ENCODE results near the gene CD226.

Gene CD226

DNA sequence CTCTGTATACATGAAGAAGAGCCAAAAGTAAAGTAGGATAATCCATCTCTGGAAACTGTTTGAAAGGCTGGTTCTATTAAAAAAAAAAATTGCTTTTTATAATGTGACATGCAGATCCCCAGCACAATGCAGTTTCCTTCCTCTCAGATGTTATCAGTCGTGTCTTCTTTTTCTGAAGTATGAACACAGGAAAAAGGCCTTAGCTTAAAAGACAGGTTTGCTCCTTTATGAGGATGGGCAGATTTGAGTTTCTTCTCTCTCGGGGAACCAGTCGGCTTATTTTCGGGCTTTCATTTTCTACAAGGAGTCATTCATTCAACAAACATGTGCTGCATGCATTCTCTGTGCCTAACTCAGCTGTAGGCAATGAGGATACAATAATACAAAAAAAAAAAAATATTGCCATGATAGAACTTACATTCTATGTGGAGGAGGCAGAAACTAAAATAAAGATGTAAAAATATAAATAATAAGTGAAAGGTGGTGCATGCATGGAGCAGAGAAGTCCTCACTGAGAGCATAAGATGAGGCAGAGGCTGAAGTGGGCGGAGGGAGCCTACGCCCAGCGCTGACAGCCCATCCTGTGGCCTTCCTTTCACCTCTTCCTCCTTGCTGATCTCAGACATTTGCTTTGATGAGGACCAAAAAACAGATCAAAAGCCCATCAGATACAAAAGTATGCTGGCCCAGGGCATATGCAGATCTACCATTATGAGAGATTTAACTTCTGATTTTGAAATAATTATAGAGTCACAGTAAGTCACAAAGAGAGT lies at the start of gene CD226:
Gene CD226 (minus strand): TSS at position 513 of the 773 bp plus-strand sequence. CDS start 467 bp downstream, at position 46.
- no peak within 1 kb of the TSS for H3K9ac ChIP-seq (ENCODE audit: insufficient read length)
- H3K9me3 ChIP-seq (ENCODE audit: low read depth, low read length) = no peaks in the 10 kb centered on the region
- TF ChIP-seq FOXP2 (optimal IDR thresholded peaks at IDR 0.05; ENCODE audit: control extremely low read depth, extremely low read length, insufficient read depth) (no peak), POLR2AphosphoS5 (IDR thresholded peaks at IDR 0.05; ENCODE audit: borderline replicate concordance, low read depth, low read length) (no peak), EZH2 (IDR thresholded peaks at IDR 0.05) (no peak)
- DNase-seq (ENCODE audit: low read depth, low spot score) = no peak
- no peak within 1 kb of the TSS for H3K27ac ChIP-seq
- no peak within 1 kb of the TSS for H3K4me3 ChIP-seq
- H3K36me3 ChIP-seq (ENCODE audit: insufficient read depth, low read length) = no peaks in the 10 kb centered on the region

DNA sequence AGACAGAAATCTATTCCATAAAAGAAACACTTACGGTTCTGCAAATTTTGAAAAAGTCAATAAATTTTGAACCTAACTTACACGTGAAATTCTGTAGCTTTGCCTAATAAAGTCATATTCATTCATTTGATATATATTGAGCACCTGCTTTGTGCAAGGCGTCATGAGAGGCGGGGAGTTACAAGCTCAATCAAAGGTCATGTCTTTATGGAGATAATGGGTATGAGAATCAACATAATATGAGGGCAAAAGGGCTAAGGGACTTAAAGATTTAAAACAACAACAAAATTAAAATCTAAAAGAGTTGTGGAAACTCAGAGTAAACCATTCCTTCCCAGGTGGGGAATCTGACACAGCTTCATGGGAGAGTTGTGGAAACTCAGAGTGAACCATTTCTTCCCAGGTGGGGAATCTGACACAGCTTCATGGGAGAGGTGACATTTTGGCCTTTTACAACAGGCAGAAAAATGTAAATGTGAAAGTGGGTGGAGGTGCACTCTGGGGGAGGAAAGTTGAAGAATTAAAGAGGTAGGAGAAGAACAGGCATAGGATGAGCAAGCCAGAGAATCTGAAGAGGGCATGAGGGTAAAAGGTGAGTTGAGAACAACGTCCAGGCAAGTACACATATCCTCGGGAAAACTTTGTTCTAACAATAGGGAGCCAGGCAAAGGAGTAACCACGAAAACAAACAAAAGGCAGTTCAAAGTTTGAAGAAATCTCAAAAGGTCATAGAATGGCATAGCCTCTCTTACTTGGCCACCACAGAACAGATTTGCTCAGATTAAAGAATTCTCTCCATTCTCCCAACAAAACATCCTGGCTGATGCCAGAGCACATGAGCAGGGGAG lies 49.5 kb upstream of the CD226 start:
- Histone ChIP-seq H3K36me3 (ENCODE audit: insufficient read depth, low read length) (no peaks in the 10 kb centered on the region; the same call in 1 of the 2 replicates), H3K9me3 (ENCODE audit: low read depth, low read length) (no peaks in the 10 kb centered on the region), H3K4me3 (no peak overlapping the region), H3K27ac (no peak overlapping the region), H3K9ac (ENCODE audit: insufficient read length) (no peak overlapping the region)
- TF ChIP-seq POLR2AphosphoS5 (IDR thresholded peaks at IDR 0.05; ENCODE audit: borderline replicate concordance, low read depth, low read length) = no peak
- TF ChIP-seq FOXP2 (optimal IDR thresholded peaks at IDR 0.05; ENCODE audit: control extremely low read depth, extremely low read length, insufficient read depth) = no peak
- no peak for TF ChIP-seq EZH2 (IDR thresholded peaks at IDR 0.05)
- no peak for DNase-seq (ENCODE audit: low read depth, low spot score)

DNA sequence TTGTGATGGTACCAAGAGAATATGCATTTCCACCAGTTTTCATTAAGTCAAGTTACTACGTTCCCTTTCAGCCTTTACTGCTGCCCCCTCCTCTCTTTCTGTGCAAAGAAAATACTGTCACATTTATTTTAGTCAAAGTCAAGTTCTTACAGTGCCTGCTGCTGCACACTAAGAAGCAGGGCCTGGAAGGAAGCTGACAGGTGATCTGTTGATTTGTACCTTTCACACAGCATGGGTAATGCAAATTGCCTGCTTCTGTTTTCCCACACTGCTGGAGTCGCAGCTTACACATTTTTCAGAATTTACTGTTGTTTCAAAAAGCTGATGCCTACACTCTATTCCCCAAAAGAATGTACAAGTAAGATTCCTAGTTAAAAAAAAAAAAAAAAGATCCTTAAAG lies 48.7 kb upstream of the CD226 start:
- Histone ChIP-seq H3K9ac (ENCODE audit: insufficient read length) (no peak overlapping the region), H3K27ac (no peak overlapping the region), H3K9me3 (ENCODE audit: low read depth, low read length) (no peaks in the 10 kb centered on the region), H3K4me3 (no peak overlapping the region), H3K36me3 (ENCODE audit: insufficient read depth, low read length) (no peaks in the 10 kb centered on the region; the same call in 1 of the 2 replicates)
- no peak for DNase-seq (ENCODE audit: low read depth, low spot score)
- TF ChIP-seq POLR2AphosphoS5 (IDR thresholded peaks at IDR 0.05; ENCODE audit: borderline replicate concordance, low read depth, low read length) = no peak
- TF ChIP-seq EZH2 (IDR thresholded peaks at IDR 0.05) = no peak
- no peak for TF ChIP-seq FOXP2 (optimal IDR thresholded peaks at IDR 0.05; ENCODE audit: control extremely low read depth, extremely low read length, insufficient read depth)

GRCh38 chr18:69995774-69996173 lies 48.1 kb upstream of the CD226 start:
- TF ChIP-seq FOXP2 (optimal IDR thresholded peaks at IDR 0.05; ENCODE audit: control extremely low read depth, extremely low read length, insufficient read depth) = no peak
- no peak for TF ChIP-seq EZH2 (IDR thresholded peaks at IDR 0.05)
- TF ChIP-seq POLR2AphosphoS5 (IDR thresholded peaks at IDR 0.05; ENCODE audit: borderline replicate concordance, low read depth, low read length) = no peak
- Histone ChIP-seq H3K9ac (ENCODE audit: insufficient read length) (no peak overlapping the region), H3K36me3 (ENCODE audit: insufficient read depth, low read length) (no peaks in the 10 kb centered on the region), H3K9me3 (ENCODE audit: low read depth, low read length) (no peaks in the 10 kb centered on the region), H3K4me3 (no peak overlapping the region), H3K27ac (no peak overlapping the region)
- no peak for DNase-seq (ENCODE audit: low read depth, low spot score)

DNA sequence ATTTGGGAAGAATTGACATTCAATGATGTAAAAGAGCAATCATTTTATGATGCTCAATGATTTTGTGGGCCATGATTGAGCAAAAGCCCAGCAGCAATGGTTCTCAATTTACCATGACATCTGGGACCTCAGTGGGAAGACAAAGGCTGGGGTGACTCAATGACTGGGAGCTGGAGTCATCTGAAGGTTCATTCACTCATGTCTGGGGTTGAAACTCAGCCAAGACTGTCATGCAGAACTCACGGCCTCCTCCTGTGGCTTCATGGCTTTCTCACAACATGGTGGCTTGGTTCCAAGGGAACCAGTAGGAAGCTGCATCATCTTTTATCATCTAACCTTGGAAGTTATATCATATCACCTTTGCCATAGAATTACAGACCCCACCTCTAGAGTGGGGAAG lies 45.1 kb upstream of the CD226 start:
- no peak overlapping the region for H3K9ac ChIP-seq (ENCODE audit: insufficient read length)
- no peaks in the 10 kb centered on the region for H3K9me3 ChIP-seq (ENCODE audit: low read depth, low read length)
- no peak for DNase-seq (ENCODE audit: low read depth, low spot score)
- no peak overlapping the region for H3K4me3 ChIP-seq
- TF ChIP-seq EZH2 (IDR thresholded peaks at IDR 0.05) = no peak
- TF ChIP-seq FOXP2 (optimal IDR thresholded peaks at IDR 0.05; ENCODE audit: control extremely low read depth, extremely low read length, insufficient read depth) = no peak
- no peak for TF ChIP-seq POLR2AphosphoS5 (IDR thresholded peaks at IDR 0.05; ENCODE audit: borderline replicate concordance, low read depth, low read length)
- no peak overlapping the region for H3K27ac ChIP-seq
- H3K36me3 ChIP-seq (ENCODE audit: insufficient read depth, low read length) = no peaks in the 10 kb centered on the region

- DNase-seq (ENCODE audit: low read depth, low spot score) = no peak
- Histone ChIP-seq H3K9me3 (ENCODE audit: low read depth, low read length) (no peaks in the 10 kb centered on the region), H3K9ac (ENCODE audit: insufficient read length) (no peak overlapping the region), H3K4me3 (no peak overlapping the region), H3K27ac (no peak overlapping the region), H3K36me3 (ENCODE audit: insufficient read depth, low read length) (no peaks in the 10 kb centered on the region)
- TF ChIP-seq POLR2AphosphoS5 (IDR thresholded peaks at IDR 0.05; ENCODE audit: borderline replicate concordance, low read depth, low read length) (no peak), EZH2 (IDR thresholded peaks at IDR 0.05) (no peak), FOXP2 (optimal IDR thresholded peaks at IDR 0.05; ENCODE audit: control extremely low read depth, extremely low read length, insufficient read depth) (no peak)
Measured at GRCh38 chr18:69987870-69988269, 40.2 kb upstream of the CD226 start.

DNA sequence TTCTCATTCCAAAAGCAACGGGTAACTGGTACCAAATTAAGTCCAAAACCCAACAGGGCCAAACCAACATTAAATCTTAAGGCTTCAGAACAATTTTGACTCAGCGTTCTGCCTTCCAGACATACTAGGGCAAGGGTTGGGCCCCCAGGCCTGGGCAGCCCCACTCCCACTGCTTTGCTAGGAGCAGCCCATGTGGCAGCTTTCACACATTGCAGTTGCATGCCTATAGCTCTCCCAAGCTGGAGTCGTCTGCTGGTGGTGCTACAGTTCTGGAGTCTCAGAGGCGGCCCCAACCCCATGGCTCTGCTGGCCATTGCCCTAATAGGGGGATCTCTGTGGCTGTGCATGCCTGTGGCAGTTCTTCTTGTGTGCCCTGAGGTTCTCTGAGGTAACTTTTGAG lies 37.6 kb upstream of the CD226 start:
- no peak overlapping the region for H3K27ac ChIP-seq

DNA sequence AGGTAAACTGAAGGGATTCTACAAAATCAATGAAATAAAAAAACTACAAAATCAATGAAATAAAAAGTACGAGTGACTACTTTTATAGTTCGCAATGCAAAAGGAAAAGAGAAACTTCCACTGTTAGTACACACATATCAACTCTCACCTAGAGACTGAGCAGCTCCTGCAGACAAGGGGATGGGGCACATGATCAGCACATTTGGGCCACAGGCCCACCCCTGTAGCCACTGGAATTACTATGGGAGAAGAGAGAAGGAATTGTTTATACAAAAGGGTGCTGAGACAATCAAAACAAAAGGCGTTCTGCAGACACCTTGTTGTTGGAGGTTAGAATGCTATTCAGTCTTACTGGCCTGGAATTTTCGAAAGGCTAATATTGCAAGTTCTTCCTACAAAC lies 34.7 kb upstream of the CD226 start:
- Histone ChIP-seq H3K9me3 (ENCODE audit: low read depth, low read length) (no peaks in the 10 kb centered on the region), H3K4me3 (no peak overlapping the region), H3K27ac (no peak overlapping the region), H3K9ac (ENCODE audit: insufficient read length) (no peak overlapping the region), H3K36me3 (ENCODE audit: insufficient read depth, low read length) (no peaks in the 10 kb centered on the region; the same call in 1 of the 2 replicates)
- DNase-seq (ENCODE audit: low read depth, low spot score) = no peak
- TF ChIP-seq POLR2AphosphoS5 (IDR thresholded peaks at IDR 0.05; ENCODE audit: borderline replicate concordance, low read depth, low read length) (no peak), EZH2 (IDR thresholded peaks at IDR 0.05) (no peak), FOXP2 (optimal IDR thresholded peaks at IDR 0.05; ENCODE audit: control extremely low read depth, extremely low read length, insufficient read depth) (no peak)

More for the DNA sequence above, 37.6 kb upstream of the CD226 start:
- TF ChIP-seq POLR2AphosphoS5 (IDR thresholded peaks at IDR 0.05; ENCODE audit: borderline replicate concordance, low read depth, low read length) (no peak), FOXP2 (optimal IDR thresholded peaks at IDR 0.05; ENCODE audit: control extremely low read depth, extremely low read length, insufficient read depth) (no peak), EZH2 (IDR thresholded peaks at IDR 0.05) (no peak)
- Histone ChIP-seq H3K9me3 (ENCODE audit: low read depth, low read length) (no peaks in the 10 kb centered on the region), H3K9ac (ENCODE audit: insufficient read length) (no peak overlapping the region), H3K4me3 (no peak overlapping the region), H3K36me3 (ENCODE audit: insufficient read depth, low read length) (no peaks in the 10 kb centered on the region)
- DNase-seq (ENCODE audit: low read depth, low spot score) = no peak
